GM19452 (cell line): ENCODE measurements around the gene BPIFB1.

Experiments used
- ATAC-seq: cut with Tn5 transposase; IDR thresholded peaks from one replicate; pipeline ENCODE4 v1.9.1; 2021; ENCODE audit not compliant: unreplicated experiment

Gene BPIFB1, protein sequence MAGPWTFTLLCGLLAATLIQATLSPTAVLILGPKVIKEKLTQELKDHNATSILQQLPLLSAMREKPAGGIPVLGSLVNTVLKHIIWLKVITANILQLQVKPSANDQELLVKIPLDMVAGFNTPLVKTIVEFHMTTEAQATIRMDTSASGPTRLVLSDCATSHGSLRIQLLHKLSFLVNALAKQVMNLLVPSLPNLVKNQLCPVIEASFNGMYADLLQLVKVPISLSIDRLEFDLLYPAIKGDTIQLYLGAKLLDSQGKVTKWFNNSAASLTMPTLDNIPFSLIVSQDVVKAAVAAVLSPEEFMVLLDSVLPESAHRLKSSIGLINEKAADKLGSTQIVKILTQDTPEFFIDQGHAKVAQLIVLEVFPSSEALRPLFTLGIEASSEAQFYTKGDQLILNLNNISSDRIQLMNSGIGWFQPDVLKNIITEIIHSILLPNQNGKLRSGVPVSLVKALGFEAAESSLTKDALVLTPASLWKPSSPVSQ

DNA sequence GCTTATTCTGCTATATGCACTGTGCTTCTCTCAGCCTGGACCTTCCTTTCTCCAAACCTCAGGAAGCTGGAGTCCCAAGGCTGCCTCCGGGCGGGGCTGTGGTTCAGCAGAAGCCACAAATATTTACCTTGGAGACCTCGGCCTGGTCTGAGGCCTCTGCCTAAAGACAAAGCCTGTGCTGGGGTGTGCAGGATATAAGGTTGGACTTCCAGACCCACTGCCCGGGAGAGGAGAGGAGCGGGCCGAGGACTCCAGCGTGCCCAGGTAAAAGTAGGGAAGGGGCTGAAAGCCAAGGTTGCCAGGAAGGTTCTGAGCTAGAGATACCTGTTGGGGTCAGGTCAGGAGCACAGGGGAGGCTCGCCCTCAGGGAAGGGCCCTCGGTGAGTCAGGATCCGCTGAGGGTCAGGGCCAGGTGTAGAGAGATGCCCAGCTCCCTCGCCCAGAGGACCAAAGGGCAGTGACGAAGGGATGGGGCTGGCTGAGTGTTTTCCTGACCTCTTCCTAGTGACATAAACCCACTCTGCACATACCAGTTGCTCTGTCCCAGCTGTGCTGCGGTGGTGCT is at the start of gene BPIFB1:
TSS of gene BPIFB1 (plus strand) at position 224 of the 565 bp plus-strand sequence. CDS start 2,860 bp downstream, outside the sequence.
- no peak for ATAC-seq

GRCh38 chr20:33234050-33234449 is 49.0 kb upstream of the BPIFB1 start:
- no peak for ATAC-seq

GRCh38 chr20:33235696-33236095 is 47.3 kb upstream of the BPIFB1 start, which contains the start of gene BPIFA1:
Gene BPIFA1 (plus strand): TSS chr20:33235996. CDS start chr20:33237712, 1,716 bp downstream.
- no peak for ATAC-seq

GRCh38 chr20:33236351-33236750 is 46.7 kb upstream of the BPIFB1 start:
- no peak for ATAC-seq

DNA sequence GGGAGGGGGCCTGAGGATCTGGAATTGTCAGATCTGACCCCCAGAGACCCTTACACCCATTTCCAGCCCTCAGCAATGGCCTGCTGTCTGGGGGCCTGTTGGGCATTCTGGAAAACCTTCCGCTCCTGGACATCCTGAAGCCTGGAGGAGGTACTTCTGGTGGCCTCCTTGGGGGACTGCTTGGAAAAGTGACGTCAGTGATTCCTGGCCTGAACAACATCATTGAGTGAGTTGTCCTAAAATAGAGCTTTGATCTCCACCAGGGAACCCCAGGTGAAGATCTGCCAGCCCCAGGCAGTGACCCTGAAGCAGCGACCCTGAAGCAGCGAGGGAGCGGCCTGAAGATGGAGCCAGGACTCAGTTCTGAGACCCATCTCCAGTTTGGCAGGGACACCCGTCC is 45.0 kb upstream of the BPIFB1 start:
- no peak for ATAC-seq

DNA sequence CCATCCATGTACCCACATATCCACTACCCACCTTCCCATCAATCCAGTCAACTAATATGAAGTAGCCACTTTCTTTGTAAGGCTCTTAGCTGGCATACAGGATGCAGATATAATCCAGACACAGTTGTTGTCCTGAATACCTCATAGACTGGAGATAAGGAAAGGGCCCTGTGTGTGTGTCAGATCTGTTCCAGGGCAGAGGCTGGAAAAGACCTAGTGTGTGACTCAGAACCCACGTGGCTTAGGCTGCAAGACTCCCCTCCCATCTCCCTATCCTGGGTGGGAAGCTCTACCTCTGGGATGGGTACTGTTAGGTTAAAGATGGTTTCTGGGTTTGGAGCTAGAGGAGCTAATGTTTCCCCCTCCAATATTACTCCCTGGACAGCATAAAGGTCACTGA is 43.6 kb upstream of the BPIFB1 start:
- ATAC-seq = no peak

GRCh38 chr20:33239979-33240736 is 42.9 kb upstream of the BPIFB1 start:
- no peak for ATAC-seq

GRCh38 chr20:33240923-33241322 is 42.1 kb upstream of the BPIFB1 start:
- ATAC-seq = no peak

DNA sequence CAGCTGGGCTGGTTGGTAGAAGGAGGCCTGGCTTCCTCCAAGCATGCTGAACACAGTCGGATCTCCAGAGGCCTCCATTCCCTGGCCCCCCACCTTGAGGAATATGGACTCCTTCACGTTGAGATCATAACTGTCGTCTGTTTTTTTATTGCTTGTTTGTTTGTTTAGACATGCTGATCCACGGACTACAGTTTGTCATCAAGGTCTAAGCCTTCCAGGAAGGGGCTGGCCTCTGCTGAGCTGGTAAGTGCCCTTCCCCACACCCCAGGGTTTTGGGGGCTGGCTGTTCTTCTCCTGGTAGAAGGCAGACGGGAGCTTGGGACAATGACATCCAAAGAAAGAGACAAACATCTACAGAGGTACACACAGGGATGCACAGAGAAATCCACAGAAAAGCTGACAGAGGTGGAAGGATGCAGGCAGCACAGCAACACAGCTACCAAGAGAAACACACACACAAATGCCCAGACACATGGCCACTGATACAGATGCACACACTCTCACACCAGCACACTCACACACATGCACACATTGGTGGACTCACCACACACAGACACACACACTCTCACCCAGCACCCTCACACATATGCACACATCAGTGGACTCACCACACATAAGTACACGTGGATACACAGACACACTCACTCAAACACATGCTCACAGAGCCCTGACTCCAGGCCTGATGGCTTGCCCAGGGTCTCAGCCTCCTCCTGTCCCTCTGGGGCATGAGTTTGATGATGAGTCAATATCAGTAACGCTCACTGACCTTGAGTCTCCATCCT is 40.5 kb upstream of the BPIFB1 start:
- ATAC-seq = no peak

GRCh38 chr20:33246077-33246476 is 36.9 kb upstream of the BPIFB1 start:
- ATAC-seq = no peak

DNA sequence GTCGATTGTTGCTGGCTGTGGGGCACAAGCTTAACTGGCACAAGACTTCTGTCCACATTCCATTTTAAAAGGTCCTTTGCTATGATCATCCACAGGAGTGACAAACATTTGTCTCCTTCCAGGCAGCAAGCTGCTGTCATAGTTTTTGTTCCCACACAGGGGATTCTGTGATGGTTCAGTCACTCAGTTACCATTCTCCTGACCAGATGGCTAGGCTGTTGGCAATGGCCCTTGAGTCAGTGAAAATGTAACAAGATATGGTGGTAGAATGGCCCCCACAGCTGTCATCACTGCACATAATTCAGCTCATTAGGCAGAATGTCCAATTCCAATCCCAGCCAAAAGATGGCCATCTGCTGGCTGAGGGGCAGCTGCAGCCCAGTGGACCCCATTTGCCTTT is 33.6 kb upstream of the BPIFB1 start:
- ATAC-seq = no peak

DNA sequence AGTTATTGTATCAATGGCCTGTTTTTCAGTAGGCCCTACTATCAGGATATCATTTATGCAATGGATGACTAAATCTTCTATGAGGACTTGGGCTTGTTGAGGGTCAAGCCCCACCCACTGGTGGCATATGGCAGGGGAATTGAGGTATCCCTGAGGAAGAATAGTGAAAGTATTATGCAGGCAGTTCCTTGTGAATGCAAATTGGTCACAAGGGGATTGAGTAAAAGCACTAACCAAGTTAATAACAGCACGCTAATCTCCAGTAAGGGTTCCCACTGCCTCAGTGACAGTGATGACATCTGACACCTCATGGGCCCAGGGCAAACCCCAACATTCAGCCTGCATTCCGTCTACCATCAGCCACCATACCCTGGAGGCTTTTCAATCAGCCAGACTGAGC is 32.3 kb upstream of the BPIFB1 start:
- no peak for ATAC-seq

- ATAC-seq = no peak
Observed at GRCh38 chr20:33251496-33251895, 31.5 kb upstream of the BPIFB1 start.

DNA sequence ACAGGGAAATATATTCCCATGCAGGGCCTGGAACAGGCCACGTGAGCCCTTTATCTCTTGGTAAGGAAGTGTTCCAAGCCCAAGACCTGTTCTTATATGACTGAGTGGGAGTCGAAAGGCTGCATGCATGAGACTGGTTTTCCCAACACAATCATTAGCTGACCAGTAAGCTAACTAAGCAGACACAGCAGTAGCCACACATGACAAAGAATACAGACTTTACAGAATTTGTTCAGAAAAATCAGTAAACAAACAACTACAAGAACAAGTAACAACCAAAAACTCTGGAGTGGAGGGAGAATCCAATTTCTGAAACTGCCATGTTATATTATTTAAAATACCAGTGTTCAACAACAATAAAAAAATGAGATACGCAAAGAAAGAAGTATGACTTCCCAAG is 30.6 kb upstream of the BPIFB1 start:
- ATAC-seq = no peak

DNA sequence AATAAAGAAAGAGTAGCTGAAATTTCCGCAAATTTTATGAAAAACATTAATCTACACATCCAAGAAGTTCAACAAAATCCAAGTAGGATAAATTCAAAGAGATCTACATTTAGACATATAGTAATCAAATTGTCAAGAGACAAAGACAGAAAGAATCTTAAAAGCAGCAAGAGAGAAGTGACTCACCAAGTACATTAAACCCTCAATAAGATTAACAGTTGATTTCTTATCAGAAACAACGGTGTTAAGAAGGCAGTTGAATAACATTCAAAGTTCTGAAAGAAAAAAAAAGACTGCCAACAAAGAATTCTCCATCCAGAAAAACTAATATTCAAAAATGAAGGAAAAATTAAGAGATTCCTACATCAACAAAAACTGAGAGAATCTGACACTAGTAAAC is 28.0 kb upstream of the BPIFB1 start:
- ATAC-seq = no peak

GRCh38 chr20:33257237-33257636 is 25.8 kb upstream of the BPIFB1 start:
- ATAC-seq = no peak

GRCh38 chr20:33259371-33259770 is 23.6 kb upstream of the BPIFB1 start:
- ATAC-seq = no peak

DNA sequence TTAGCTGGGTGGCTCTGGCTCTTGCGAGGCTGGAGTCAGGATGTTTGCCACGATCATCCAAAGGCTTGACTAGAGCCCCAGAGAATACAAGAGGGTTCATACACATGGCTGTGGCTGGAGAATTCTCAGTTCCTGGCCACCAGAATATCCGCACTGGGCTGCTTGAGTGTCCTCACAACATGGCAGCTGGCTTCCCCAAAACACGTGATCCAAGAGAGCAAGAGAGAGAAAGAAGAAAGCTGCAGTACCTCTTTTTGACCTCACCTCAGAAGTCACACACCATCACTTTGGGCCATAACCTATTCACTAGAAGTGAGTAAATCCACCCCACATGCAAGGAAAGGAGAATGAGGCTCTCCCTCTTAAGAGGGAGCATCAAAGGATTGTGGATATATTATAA is 21.5 kb upstream of the BPIFB1 start:
- no peak for ATAC-seq

DNA sequence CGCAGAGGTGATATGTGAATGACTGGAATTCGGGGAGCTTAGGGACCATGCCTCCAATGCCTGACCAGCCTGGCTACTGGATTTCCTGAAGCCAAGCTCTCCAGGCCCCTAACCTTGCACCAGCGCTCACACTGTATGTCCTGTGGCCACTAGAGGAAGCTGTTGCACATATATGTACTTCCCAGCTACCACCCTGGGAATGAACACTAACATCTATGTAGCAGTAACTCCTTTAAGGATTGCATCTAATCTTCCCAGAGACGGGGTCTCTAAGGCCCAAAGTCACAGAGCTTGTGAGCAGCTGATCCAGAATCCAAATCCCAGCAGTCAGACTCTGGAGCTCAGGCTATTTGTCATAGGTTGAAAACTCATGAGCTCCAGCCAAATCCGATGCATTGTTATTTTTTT is 20.4 kb upstream of the BPIFB1 start:
- no peak for ATAC-seq

- no peak for ATAC-seq
Observed at GRCh38 chr20:33263784-33264183, 19.2 kb upstream of the BPIFB1 start.

- no peak for ATAC-seq
Observed at GRCh38 chr20:33267701-33268100, 15.3 kb upstream of the BPIFB1 start.
